Measurements from ENCODE around the gene BNIP1.
"Not testable (repeated sequence)": the region's sequence is repeated elsewhere in the genome, so short reads cannot be mapped to it uniquely, and the experiment has no call there.

Gene BNIP1, protein sequence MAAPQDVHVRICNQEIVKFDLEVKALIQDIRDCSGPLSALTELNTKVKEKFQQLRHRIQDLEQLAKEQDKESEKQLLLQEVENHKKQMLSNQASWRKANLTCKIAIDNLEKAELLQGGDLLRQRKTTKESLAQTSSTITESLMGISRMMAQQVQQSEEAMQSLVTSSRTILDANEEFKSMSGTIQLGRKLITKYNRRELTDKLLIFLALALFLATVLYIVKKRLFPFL

DNA sequence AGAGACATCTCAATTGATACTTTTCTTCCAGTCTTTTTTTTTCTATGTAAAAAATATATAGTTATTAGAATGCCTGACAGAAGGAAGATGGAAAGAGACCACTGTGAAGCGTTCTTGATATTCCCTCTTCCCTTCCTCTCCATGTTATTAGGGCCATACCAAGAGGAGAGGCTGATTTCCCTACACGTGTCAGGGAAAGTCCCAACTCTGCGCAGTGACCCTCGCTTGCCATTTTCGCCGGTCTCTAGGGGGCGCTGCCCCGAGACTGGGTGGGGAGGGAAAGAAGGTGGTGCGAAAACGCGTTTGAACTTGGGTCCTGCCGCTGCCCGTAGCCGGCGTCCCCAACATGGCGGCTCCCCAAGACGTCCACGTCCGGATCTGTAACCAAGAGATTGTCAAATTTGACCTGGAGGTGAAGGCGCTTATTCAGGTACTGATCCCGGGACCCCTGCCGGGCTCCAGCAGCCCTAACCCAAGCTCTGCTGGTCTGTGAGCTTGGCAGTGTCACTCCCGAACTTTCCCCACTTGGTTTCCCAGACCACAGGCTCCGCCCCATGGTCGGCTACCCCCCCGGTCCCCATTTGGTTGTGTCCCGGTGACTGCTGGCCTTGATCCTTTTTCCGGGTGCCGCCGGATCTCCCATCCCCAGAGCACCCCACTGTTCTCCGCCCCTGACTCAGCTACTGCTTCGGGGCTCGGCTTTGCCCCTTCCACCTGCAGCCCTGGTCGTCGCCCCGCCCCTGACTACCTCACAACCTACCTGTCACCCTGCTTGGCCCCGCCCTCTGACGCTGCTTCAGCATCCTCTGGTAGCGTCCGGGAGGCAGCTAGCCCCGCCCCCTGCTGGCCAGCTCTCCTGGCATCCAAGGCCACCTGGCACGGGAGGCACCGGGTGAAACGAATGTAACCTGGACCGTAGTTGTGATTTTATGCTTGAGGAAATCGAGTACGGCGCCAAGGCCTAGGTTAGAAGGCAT, at the start of gene BNIP1:
Gene BNIP1, plus strand, starts transcription at position 332 of the 977 bp plus-strand sequence. Its CDS starts 15 bp downstream, at position 347.
- peak; percentile 90 for DNase-seq

DNA sequence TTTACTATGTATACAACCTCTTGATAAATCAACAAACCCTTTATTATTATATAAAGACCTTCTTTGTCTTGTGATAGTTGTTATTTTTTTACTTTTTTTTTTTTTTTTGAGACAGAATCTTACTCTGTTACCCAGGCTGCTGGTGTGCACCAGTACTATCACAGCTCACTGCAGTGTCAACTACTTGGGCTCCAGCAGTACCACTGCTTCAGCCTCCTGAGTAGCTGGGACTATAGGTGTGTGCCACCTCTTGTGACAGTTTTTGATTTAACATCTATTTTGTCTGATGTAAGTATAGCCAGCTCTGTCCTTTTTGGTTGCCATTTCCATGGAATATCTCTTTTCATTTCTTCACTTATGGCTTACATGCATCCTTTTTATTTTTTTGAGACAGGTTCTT, 45.5 kb upstream of the BNIP1 start:
- no peak for DNase-seq

DNA sequence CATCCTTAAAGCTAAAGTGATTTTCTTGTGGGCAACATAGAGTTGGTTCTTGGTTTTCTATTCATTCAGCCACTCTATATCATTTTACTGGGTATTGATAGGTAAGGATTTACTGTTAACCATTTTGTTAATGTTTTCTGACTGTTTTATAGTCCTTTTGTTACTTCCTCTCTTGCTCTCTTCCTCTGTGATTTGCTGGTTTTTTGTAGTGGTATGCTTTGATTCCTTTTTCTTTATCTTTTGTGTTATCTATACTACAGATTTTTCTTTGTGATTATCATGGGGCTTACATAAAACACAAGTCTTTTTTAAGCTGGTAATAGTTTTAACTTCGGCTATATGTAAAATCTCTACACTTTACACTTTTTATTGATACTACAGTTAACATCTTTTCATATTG, 44.9 kb upstream of the BNIP1 start:
- DNase-seq: no peak

DNA sequence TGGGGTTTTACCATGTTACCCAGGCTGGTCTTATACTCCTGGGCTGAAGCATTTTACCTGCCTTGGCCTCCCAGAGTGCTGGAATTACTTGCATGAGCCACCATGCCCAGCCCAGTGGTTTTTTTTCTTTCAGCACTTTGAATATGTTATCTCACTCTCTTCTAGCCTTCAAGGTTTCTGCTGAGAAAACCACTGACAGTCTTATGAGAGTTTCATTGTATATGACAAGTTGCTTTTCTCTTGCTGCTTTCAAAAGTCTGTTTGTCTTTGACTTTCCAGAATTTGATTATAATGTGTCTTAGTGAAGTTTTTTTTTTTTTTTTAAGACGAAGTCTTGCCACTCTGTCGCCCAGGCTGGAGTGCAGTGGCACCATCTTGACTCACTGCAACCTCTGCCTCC, 43.1 kb upstream of the BNIP1 start:
- no peak for DNase-seq

DNA sequence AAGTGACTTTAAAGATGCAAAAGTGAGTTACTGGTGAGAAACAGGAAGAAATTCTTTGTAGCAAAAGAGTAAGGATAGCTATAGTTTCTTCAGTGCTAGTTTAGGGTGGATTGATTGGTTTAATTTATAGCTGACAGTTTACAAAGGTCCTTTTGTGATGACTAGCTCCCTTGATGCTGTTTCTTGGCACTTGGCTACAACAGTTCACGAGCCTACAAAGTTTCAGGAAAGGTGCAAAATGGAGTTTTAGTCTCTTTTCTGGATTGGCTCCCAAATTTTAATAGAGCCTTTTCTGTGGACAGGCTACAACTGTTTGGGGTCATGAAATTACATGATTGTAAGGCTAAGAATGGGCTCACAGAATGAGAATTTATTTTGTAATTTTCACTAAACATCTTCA, 40.9 kb upstream of the BNIP1 start:
- DNase-seq: no peak

DNA sequence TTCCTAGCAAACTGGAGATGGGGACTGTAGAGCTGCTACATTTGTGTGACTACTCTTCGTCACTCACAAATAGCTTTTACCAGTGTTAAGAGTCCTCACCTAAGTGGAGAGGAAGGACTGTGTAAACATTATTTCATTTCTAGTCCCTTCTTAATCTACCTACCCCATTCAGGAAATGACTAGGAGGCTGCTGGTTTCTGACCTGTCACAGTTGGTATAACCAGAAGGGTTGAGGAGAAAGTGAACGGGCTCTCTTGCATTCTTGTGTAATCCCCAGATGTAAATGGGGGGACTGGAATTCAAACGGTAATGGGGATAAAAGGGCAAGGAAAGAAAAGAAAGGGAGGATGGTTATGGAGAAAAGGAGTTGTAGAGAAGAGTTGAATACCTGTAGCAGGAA, 35.4 kb upstream of the BNIP1 start:
- DNase-seq: no peak

DNA sequence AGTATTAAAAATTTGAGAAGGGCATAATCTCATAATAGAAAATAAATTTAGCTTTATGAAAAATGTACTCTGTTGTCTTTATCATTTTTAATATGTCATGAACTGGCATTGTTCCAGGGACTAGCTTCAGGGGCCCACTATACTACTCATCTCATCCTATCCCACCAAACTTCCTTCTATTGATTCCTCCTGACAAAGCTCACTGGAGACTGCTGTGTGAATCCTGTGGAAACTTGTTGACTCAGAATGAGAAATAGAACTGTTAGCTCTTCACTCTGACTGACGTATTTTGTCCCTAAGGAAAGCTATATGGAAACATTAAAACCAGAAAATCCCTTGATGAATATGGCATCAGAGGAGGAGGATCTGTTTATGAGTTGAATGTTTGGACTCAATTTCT, 29.8 kb upstream of the BNIP1 start:
- DNase-seq: no peak

DNA sequence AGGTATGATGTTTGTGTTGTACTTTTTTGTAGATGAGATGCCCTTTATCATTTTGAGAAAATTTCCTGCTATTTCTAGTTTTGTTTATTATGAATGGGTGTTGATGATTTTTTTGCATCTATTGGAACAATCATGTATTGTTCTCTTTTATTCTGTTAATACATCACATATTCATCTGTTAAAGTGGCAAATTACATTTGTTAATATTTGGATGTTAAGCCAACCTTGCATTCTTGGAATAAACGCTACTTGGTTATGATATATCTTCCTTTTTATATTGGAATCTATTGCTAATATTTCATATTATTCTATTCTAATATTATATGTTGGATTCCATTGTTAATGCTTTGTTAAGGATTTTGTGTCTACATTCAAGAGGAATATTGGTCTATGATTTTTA, 24.6 kb upstream of the BNIP1 start:
- no peak for DNase-seq

DNA sequence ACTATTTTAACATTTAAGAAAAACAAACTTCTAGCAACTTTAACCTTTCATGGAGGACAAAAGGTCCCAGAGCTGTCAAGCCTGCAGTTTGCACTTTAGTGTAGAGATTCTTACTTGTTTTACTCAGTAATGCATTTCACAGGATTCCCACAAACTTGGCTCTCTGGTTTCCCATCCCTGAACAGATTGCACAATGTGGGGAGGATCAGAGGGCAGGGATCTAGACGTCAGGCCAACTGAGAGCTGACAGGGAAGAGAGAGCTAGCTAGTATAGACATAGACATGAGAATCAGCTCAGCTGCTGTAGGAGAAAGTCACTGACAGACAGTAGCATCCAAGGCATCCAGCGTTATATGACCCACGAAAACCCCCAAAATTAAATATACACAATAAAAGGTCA, 20.9 kb upstream of the BNIP1 start:
- peak; percentile 43 for DNase-seq

DNA sequence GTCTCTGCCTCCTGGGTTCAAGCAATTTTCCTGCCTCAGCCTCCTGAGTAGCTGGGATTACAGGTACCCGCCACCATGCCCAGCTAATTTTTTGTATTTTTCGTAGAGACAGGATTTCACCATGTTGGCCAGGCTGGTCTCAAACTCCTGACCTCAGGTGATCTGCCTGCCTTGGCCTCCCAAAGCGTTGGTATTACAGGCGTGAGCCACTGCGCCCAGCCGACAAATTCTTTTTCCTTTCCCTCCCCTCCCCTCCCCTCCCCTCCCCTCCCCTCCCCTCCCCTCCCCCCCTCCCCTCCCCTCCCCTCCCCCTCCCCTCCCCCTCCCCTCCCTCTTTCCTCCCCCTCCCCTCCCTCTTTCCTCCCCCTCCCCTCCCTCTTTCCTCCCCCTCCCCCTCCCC, 12.2 kb upstream of the BNIP1 start:
- DNase-seq: not testable (repeated sequence)

DNA sequence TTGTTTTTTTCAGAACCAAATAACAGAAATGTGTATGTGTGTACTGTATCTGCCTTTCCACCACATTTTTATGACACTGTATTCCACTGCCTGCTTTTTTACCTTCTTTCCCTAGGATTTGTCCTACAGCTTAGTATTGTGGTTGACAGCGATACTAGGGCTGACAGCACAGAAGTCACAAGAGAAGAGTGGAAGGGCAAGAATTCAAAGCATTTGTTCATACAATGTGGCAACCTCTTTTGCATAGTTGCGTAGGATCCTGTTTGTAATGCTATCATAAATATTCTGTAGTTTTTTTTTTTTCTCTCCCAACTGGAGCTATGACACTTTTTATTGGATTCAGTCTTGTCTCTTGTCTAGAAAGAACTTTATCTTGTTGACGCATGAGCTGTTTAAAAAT, 5.6 kb upstream of the BNIP1 start:
- DNase-seq: no peak

DNA sequence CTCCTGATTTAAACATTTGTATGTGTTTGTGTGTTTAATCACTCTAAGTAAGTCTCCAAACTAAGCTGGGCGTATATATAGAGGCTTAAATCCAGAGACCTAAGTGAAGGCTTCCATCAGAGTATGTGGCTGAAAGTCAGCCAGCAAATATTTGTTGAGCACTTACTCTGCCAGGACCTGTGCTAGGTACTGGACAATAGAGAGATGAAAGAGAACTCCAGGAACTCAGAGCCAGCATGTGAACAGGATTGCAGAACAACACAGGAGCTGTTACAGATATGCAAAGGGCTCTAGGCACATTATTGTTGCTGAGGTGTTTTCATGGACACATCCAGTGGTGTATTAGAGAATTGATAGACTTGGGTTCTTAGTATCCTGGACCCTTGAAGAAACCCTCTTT, 4.7 kb upstream of the BNIP1 start:
- DNase-seq: no peak

DNA sequence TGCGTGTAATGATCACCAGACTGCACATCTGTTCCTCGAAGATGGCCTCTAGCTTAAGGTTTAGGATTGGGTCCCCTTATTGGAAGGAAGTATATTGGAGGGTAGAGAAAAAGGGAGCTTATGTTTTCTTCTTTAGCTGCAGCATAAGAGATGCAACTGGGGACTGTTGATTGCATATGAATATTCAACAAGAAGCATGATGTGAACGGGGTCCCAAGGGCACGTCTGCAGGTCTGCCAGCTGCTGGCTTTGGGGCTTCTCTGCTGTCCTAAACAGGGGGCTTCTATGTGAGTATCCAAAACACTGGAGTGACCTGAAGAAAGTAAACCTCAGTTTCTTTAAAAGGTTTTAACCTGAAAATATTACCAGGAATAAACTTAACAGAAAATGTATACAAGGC, 3.6 kb upstream of the BNIP1 start:
- no peak for DNase-seq

DNA sequence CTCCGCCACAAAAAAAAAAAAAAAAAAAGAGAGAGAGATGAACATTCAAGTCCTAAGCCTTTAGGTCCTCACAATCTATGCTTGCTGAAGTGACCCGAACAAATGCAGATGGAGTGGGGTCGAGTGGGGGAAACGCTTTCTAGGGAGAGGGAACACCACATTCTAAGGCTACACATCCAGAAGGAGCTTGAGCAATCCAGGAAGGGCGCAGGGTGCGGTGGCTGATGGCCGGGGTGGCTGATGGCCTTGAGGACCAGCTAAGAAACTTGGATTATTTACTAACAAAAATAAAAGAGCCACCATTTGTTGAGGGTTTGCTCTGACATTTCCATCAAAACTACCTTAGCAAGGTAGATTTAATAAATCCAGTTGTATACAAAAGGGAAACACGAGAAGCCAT, 764 bp upstream of the BNIP1 start:
- no peak for DNase-seq

DNA sequence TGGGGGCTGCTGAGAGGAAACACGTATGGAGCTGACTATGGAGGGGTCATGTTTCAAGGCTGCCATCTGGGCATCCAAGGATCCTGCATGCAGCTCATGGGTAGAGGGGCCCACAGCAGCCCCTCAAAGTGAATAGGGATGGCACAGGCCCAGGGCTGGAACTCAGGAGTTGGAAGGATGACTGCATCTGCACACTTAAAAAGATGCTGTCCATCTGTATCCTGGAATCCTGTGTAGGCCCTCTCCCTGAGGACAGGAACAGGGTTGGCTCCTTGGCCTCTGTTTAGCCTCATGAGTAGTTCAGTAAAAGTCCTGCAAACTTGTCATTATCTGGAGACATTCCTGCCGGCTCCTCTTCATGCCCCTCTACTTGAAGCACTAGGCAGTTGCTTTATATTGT, 4.0 kb downstream of the BNIP1 start:
- no peak for DNase-seq

DNA sequence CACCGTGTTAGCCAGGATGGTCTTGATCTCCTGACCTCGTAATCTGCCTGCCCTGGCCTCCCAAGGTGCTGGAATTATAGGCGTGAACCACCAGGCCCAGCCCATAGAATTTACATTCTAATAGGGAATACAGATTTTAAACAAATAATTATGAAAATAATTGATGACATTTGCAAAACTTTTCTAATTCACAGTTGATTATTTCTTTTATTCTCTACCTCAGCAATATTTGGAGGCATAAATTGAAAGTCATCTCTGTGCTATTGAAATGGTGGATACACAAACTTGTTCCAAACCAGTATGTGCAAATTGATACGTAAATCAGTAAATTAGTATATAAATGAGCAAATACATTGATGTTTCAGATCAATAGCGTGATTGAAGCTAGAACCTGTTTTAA, 8.2 kb downstream of the BNIP1 start:
- no peak for DNase-seq

DNA sequence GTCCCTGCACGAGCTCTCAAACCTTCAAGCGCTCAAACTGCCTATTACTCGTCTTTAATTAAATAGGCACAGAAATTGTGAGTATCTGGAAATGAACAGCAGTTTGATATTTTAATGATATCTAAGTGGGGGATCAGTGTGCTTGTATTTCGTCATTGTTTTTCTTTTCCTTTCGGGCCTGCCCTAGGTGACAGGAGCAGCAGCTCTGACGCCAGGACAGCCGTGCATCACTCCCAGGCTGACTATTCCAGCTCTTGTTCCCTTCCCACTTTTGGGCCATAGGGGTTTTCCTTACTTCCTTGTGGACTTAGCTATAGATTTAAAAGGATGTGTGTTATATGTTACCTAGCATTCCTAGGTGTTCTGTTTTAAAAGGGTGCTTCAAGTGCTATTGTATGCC, 9.5 kb downstream of the BNIP1 start:
- DNase-seq: no peak

DNA sequence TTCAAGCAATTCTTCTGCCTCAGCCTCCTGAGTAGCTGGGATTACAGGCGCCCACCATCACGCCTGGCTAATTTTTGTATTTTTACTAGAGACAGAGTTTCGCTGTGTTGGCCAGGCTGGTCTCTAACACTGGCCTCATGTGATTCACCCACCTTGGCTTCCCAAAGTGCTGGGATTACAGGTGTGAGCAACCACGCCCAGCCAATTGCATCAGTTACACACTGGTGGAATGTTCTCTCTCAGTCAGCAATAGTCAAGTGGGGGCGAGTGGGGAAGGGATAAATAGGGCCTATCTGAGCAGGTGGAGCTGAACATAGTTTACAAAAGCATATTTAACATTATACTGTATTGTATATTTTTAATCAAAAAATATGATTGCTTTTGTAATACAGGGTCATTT, 10.3 kb downstream of the BNIP1 start:
- not testable (repeated sequence) for DNase-seq

DNA sequence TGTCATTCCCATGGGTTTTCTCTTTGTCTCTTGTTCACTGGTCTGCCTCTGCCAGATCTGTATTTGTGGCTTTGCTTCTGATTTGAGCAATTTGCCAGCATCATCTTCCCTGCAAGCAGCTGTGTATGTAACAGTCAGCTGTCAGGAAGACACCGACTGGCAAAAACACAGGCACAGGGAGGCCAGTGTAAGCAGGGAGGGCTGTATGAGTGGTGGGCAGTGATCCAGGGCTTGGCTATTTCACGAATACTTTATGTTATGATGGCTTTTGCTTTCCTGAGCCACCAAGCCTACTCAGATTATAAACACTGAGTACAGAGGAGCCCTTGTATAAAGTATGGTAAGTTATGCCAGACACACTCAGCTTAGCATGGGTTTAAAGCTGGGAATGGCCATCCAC, 11.6 kb downstream of the BNIP1 start:
- DNase-seq: no peak

DNA sequence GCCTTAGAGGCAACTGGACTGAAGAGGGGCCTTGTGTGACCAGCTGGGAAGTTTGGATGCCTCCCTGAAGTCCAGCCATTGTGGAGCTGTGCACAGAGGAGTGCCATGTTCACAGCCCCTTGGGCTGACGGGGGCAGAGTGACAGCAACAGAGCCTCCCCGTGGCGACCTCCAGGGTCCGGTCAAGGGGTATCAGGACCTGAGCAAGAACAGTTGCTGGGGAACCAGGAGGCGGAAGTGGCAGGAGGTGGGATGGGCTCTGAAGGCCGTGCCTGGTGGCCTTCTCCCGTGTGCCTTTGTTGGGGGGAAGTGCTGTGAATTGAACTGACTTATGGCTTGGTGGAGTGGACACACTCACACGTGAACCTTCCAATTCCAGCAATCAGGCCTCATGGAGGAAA, 14.0 kb downstream of the BNIP1 start:
- DNase-seq: no peak

DNA sequence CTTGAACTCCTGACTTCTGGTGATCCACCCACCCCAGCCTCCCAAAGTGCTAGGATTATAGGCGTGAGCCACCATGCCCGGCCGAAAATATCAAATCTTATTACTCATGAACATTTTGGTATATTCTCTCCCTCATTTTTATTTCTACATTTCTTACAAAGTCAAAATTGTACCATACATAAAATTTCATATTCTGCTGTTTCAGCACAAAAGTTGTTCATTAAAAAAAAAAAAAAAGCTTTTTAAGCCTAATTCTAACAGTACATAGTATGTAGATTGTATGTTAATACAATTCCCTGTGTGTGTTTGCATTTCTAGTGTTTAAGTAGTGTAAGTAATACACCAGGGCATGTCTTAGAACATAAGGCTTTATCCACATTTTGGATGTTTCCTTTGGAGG, 14.9 kb downstream of the BNIP1 start:
- DNase-seq: no peak

DNA sequence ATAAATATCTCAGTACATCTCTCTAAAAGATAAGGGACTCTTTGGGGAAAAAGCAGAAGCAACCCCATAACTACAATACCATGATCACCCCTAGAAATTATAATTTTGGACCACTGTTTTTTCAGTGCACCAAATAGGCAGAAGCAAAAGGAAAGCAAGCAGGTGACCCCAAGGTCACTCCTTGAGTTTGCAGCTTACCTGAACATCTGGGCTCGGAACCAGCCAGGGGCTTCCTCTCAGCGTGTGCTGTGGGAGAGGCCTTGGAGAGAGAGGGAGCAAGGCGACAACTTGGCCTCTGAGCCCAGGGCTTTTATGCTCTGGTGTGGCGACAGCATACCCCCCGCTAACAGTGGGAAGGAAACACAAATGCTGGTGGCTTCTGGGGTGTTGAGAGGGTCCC, 16.8 kb downstream of the BNIP1 start:
- no peak for DNase-seq

DNA sequence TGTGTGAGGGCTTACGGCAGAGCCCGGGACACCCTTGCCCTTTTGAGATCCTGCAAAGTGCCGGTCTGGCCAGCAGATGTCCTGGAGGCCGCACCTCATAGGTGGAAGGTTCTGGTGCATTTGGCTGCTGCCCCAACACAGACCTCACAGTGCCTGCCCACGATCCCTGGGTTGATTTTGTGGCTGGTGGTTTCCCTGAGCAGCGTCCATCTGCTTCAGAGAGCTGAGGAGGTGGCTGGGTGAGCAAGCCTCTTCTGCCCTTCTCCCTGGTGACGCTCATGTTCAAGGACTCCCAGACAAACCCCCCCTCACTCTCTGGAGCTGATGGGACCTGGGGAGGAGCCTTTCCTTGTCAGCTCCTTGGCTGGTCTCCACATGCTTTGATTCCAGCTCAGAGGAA, 18.9 kb downstream of the BNIP1 start:
- no peak for DNase-seq

DNA sequence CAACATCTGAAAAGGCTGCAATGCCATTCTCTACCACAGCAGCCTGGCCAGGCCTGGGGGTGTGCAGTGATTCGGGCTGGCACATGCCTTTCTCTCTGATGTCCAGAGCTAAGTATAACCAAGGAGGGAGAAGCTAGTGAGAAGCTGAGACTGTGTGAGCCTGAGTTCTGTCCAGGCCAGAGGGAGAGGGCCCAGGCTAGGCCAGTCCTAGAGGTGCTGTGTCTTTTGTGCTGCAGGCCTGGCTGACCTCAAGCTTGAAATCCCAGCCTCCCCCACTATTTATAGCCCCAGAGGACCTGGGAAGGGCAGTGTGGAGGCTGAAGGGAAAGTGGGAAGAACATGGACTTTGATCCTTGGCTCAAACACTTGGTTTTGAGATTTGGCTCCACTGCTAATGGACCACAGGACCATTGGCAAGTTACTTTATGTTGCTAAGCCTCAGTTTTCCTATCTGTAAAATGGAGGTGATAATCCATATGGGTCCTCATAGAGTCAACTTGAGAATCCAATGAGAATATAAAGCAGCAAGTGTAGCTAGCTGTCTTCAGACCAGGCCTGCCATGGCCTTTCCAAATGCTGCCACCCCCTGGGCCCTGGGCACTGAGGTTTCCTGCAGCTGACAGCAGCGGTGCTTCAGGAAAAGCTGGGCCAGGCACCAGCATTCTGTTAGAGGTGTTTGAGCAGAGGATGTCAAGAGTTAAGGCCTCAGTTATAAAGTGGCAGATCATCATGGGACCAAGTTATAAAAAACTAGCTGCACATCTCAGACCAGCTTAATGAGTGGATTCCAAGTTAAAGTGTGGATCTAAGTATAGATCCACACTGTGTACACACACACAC, 21.1 kb downstream of the BNIP1 start:
- no peak for DNase-seq

All from NCI-H226 (cell line).